DMS 273 (cell line): ENCODE measurements around the gene PLXND1.

Source experiments
- DNase-seq: peaks from one replicate; lab custom pipeline; 2025; ENCODE audit not compliant: unreplicated experiment; lab: John Stamatoyannopoulos, UW

The PLXND1 gene

GRCh38 chr3:129512595-129512994, 93.9 kb downstream of the PLXND1 start:
- no peak for DNase-seq

GRCh38 chr3:129507181-129507831, 99.2 kb downstream of the PLXND1 start:
- peak; percentile 63 for DNase-seq

GRCh38 chr3:129506231-129506742, 100.2 kb downstream of the PLXND1 start:
- DNase-seq, result no peak

- peak; percentile 88 for DNase-seq
Measured at GRCh38 chr3:129505341-129505740, 101.1 kb downstream of the PLXND1 start.
